AG04449 (cell line): ENCODE data around the gene ENPP3.

ENCODE experiments used
- CTCF ChIA-PET: fragments of 350-600 bp; formaldehyde crosslinking; extraction: SDS; loops from one replicate; lab custom pipeline; 2021; ENCODE audit warnings: antibody characterized with exemption; lab: Yijun Ruan, JAX
- POLR2A ChIA-PET: fragments of 400-600, 350-600 bp; formaldehyde crosslinking; extraction: SDS; loops from one replicate; lab custom pipeline; 2020; ENCODE audit warnings: antibody characterized with exemption, inconsistent platforms; lab: Yijun Ruan, JAX
- DNase-seq: peaks from one replicate; pipeline ENCODE4 v3.0.0-alpha.2; 2010; ENCODE audit warnings: low read depth, low spot score
- H3K4me3 ChIP-seq: 2 replicates; pipeline ENCODE4 v1.5.1; 2011; ENCODE audit warnings: low read depth, mild to moderate bottlenecking, control low read depth, low read length
- TF ChIP-seq, protein P1 (sequence below): IDR thresholded peaks from one replicate; pipeline ENCODE4 v1.5.1; 2011; ENCODE audit warnings: mild to moderate bottlenecking, moderate library complexity, low read length, control low read depth, inconsistent platforms; ENCODE audit not compliant: insufficient read depth; ENCODE audit errors: missing control alignments

Gene ENPP3

DNA sequence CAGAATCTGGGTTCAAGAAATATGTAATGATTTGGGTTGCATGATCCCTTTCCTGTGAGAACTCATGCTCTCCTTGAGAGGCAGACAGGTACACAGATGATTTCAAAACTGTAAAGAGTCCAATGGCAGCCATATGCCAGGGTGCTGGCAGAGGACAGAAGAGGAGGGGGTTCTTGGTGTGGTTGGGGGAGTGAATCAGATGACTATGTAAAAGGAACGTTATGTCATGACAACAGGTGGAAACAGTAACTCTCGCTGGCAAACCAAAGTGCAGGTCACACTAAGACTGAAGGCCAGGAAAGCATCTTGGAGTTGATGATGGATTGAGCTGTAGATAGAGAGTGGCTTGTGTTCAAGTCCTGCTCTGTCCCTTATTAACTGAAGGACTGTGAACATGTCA is 43.8 kb downstream of the ENPP3 start:
- no peak overlapping the region for H3K4me3 ChIP-seq
- no peak for DNase-seq
- POLR2A ChIA-PET, result no interaction called here
- TF ChIP-seq, protein P1, sequence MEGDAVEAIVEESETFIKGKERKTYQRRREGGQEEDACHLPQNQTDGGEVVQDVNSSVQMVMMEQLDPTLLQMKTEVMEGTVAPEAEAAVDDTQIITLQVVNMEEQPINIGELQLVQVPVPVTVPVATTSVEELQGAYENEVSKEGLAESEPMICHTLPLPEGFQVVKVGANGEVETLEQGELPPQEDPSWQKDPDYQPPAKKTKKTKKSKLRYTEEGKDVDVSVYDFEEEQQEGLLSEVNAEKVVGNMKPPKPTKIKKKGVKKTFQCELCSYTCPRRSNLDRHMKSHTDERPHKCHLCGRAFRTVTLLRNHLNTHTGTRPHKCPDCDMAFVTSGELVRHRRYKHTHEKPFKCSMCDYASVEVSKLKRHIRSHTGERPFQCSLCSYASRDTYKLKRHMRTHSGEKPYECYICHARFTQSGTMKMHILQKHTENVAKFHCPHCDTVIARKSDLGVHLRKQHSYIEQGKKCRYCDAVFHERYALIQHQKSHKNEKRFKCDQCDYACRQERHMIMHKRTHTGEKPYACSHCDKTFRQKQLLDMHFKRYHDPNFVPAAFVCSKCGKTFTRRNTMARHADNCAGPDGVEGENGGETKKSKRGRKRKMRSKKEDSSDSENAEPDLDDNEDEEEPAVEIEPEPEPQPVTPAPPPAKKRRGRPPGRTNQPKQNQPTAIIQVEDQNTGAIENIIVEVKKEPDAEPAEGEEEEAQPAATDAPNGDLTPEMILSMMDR, result no peak
- CTCF ChIA-PET, result interaction anchor here (0.8 to 2.0 kb wide), 3 partner anchors 14 to 231 kb away, joined by 3 to 9 read pairs (median 3); no protein-coding TSS in a partner anchor

DNA sequence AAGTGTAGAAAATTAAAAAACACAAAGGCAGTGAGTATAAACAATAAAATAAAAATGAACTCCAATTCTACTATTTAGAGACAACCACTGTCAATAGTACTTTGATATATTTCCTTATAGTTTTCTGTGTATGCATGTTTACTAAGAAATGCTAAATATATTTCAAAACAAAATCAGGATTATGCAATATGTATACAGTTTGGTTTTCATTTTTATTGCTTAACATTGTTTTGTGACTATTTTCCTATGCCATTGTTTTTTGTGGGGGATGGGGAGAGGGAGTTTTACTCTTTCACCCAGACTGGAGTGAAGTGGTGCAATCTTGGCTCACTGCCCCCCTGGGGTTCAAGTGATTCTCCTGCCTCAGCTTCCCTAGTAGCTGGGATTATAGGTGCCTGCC is 44.5 kb downstream of the ENPP3 start:
- no peak overlapping the region for H3K4me3 ChIP-seq
- POLR2A ChIA-PET, result no interaction called here
- DNase-seq, result no peak
- TF ChIP-seq, protein P1, result no peak
- CTCF ChIA-PET, result no interaction called here

DNA sequence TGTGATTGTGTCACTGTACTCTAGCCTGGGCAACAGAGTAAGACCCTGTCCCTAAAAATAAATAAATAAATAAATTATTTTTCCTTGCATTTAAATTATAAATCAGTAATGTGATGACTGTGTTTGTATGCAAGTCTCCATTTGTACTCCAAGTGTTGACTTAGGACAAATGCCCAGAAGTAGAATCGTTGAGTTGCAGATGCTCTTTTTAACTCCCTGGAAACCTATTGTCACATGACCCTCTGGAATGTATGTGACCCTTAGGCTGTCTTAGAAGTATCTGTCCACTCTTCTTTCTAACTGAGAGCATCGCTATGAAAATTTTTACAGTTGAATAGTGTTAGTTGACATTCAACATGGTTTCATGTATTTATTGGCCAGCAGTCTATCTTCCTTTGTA is 45.3 kb downstream of the ENPP3 start:
- ChIA-PET CTCF (no interaction called here), POLR2A (no interaction called here)
- H3K4me3 ChIP-seq, result no peak overlapping the region
- TF ChIP-seq, protein P1, result no peak
- no peak for DNase-seq

DNA sequence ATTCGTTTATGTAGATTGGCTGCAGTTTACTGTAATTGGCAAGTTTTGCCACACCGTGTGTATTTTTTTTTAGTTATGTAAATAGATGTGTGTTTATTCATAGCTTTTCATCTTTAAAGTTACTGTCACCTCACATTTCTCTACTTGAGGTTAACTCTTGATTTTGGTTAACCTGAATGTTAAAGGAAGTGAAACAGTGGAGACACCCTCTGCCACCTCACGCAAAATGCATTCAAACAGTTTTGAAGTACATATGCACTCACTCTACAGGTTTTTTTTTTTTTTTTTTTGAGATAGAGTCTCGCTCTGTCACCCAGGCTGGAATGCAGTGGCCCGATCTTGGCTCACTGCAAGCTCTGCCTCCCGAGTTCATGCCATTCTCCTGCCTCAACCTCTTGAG is 46.4 kb downstream of the ENPP3 start:
- H3K4me3 ChIP-seq, result no peak overlapping the region
- ChIA-PET POLR2A (no interaction called here), CTCF (interaction anchor here (0.6 to 1.1 kb wide), 2 partner anchors 228 to 1648 kb away, joined by 3 read pairs; no protein-coding TSS in a partner anchor)
- TF ChIP-seq, protein P1, result no peak
- no peak for DNase-seq

DNA sequence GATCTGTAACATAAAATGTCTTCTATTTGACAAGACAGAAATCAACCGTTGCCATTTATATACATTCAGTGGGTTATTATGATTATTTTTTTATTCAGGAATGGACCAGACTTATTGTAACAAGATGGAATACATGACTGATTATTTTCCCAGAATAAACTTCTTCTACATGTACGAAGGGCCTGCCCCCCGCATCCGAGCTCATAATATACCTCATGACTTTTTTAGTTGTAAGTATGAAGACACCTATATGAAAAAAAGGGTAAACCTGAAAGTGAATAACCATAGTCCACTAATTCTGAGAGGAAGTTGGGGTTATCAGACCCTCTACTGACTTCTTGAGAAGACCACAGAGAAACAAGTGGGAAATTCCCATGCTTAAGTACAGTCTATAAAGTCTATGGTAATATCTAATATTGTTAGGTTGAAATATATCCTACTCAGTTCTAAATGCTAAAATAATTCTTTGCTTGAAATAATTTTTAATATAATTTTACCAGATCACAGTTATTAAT is 48.2 kb downstream of the ENPP3 start:
- POLR2A ChIA-PET, result no interaction called here
- no peak for DNase-seq
- CTCF ChIA-PET, result interaction anchor here (2.4 to 2.9 kb wide), 2 partner anchors 10 to 230 kb away, joined by 12 read pairs; no protein-coding TSS in a partner anchor
- TF ChIP-seq, protein P1, result no peak
- H3K4me3 ChIP-seq, result no peak overlapping the region

DNA sequence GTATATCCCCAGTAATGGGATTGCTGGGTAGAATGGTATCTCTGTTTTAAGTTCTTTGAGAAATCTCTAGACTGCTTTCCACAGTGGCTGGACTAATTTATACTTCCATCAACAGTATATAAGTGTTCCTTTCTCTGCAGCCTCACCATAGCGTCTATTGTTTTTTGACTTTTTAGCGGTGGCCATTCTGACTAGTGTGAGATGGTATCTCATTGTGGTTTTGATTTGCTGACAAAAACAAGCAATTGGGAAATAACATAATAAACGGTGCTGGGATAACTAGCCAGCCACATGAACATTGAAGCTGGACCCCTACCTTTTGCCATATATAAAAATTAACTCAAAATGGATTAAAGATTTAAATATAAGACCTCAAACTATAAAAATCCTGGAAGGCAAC is 49.9 kb downstream of the ENPP3 start:
- no peak for DNase-seq
- ChIA-PET POLR2A (no interaction called here), CTCF (interaction anchor here (1.1 to 2.9 kb wide), 6 partner anchors 8 to 593 kb away, joined by 3 to 12 read pairs (median 6); partner anchors contain the start of gene MED23)
- TF ChIP-seq, protein P1, result no peak
- no peak overlapping the region for H3K4me3 ChIP-seq
